ENCODE measurements around the gene RTN4RL1.
A peak's percentile ranks its signal among the peaks of the same experiment; 100 is the strongest.

The RTN4RL1 gene

DNA sequence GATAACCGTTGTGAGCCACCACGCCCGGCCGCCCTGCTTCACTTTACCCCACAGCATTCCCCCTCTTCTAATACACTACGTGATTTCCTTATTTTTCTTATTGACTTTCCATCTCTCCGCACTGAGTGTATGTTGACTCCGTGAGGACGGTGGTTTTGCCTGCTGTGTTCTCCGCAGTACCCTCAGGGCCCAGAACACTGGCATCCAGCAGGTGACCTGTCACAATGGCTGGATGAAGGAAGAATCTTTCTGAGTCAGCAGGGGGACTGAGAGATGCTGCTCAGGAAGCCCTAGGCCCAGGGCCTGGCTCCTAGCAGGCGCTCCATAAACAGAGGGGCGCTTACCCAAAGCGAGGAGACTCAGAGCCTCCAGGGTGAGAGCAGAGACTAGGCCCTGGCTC is 79.5 kb downstream of the RTN4RL1 start:
- no peak for DNase-seq

DNA sequence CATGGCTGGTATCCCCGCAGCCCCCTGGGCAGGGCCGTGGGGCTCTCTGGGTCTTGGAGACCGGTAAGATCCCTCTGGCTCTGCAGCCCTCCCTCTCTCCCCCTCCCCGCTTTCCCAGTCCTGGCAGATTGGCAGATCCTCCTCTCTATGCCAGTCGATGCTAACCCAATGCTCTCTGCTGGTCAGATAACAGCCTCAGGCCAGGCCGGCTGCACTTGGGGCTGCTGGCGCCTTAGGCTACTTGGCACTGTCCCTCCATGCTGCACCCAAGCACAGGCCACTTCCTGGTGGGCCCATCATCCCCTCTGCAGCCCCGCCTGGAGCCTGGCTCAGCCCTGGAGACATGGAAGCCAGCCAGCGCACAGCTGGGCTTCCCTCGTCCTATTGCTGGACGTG is 81.7 kb downstream of the RTN4RL1 start:
- no peak for DNase-seq

DNA sequence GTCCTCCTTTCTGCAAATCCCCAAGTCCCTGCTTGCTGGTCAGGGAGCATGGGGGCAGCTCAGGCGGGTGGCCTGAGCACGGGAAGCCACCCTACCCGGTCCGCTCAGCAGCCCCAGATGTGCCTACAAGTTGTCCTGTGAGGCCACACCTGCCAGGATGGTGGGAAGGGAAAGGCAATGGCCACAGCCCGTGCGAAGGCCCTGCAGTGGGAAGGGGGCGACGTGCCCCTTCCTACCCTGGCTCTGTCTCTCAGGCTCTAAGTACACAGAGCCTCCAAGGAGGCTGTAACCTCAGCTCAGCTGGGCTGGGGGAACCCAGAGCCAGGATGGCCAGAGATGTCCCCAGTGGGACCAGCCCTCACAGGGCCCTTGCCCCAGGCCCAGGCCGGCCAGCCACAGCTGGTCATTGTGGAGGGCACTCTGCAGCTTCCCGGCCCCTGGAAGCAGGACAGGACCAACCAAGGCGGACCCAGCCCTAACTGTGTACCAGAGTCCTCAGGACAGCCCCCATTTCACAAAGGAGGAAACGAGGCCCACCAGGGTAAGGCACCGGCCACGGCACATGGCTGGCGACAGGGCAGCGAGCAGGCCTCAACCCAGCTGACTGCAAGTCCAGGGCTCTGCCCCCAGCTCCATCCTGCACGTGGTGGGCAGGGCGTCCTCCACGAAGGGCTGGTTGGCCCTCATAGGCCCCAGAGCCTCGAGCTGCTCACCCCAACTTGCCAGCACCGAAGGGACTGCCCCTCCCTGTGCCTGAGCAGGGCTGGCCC is 82.3 kb downstream of the RTN4RL1 start:
- DNase-seq, result no peak

DNA sequence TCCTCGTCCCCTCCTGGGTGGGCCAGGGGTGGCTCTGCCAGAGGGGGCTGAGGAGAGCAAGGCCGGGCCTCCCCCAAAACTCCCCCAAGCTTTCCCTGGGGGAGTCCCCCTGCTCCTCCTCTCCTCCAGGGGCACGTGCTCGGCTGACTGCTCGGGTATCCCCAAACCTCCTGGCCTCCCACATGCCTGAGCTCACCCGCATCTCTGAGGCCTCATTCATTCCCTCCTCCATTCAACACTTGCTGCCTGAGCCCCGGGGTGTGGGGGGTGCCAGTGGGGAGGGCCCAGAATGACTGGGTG is 83.1 kb downstream of the RTN4RL1 start:
- no peak for DNase-seq

DNA sequence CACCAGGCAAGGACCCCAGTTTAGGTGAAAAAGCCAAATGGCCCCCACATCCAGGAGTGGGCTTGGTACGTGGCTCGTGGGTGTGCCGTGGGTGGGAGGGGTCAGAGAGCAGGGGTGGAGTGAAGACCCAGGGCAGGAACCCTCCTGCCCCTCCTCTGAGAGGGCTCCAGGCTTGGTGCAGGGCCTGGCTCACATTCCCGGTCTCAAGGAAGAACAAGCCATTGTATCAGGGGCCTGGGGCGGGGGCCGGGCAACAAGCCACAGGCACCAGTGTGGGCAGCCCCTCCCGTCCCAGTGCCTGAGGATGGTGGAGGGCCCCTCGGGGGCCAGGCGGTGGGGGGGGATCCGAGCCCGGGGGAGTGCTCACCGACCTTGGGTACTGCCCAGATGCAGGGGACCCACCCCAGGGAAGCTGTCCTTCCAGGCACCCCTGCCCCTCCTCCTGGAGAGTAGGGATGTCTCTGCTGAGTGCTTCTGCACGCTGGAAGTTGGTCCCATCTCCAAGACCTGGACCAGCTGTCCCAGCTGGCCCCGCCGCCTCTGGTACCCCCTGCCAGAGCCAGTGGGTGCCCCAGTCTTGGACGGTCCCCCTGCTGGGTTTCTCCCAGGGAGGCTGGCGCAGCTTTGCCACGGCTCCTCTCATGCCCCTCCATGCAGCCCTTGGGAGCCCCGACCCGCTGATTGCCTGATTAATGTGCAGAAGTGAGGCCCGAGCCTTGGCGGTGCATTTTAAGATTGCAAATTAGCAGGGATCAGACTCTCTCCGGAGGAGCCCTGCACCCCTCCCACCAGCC is 83.7 kb downstream of the RTN4RL1 start:
- no peak for DNase-seq

DNA sequence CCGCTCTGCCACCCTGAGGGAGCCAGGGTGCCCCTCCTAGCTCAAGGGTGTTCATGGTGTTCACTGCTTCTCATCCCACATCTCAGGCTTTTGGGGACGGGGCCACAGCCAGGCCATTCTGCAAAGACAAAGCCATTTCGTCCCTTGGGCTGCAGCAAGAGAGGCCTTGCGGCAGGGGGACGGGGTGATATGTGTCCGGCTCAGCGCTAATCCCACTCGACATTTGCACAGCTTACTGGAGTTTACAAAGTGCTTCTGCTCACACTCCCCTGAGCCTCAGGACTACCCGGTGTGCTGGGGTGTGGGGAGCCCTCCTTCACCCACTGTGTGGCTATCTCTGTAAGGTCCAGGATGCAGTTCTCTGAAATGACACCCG is 84.3 kb downstream of the RTN4RL1 start:
- no peak for DNase-seq

DNA sequence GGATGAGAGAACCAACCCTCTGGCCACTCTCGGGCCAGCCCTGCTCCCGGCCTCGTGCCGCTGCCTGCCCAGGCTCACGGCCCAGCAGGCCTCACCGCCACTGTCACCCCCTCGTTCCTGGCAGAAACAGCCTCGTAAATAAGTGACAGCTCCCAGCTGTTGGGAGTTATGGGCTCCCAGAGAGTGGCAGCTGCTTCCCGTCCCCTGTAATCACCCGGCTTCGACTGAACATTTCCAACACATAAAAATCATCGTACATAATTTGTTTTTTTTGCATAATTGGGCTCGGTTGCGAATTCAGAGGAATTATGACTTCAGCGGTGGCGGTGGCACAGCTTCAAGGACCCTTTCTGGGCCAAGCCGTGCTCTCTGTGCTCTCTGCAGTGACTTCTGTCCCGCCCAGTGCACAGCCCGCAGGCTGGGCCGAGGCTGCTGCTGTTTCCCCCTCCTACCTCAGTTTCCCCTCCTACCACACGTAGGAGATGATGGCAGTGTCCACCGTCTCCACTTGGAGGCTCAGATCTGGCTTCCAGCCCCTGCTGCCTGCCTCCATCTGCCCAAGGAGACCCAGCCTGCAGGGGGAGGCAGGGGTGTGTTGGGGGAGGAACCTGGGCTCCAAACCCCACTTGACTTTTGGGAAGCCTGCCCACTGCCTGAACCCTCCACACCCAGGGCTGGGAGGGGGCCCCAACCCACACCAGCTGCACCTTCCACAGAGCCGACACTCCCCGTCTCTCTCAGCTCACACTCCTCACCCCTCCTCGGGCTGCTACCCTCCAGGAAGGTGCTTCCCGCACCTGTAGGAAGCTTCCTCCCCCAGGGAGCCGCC is 84.9 kb downstream of the RTN4RL1 start:
- no peak for DNase-seq

DNA sequence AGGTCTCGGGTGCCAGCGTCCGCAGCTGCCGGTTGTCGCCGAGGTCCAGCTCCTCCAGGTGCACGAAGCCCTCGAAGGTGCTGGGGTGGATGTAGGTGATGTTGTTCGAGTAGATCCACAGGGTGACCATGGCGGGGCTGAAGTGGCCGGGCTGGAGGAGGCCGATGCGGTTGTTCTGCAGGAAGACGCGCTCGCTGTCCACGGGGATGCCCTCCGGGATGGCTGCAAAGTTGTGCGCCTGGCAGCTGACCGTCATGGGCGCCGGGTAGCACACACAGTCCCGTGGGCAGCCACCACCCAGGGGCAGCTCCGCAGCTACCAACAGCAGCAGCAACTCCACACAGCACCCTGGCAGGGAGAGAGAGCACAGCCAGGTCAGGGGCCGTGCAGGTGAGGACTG is 87.7 kb downstream of the RTN4RL1 start:
- no peak for DNase-seq

DNA sequence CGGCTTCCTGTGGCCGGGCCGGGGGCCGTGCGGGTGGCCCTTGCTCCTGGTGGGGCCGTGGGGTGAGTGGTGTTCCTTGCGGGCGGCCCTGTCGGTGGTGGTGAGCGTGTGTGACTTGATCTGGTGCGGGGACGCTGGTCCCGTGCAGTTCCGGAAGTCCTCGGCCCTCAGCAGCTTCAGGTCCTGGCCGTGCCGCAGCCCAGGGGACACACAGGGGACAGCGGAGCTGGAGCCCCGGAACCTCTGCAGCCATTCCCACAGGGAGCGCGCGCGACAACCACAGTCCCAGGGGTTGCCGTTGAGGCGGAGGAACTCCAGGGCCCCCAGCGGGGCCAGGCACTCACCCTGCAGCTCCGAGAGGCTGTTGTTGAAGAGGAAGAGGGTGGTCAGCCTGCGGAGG is 88.4 kb downstream of the RTN4RL1 start:
- no peak for DNase-seq

DNA sequence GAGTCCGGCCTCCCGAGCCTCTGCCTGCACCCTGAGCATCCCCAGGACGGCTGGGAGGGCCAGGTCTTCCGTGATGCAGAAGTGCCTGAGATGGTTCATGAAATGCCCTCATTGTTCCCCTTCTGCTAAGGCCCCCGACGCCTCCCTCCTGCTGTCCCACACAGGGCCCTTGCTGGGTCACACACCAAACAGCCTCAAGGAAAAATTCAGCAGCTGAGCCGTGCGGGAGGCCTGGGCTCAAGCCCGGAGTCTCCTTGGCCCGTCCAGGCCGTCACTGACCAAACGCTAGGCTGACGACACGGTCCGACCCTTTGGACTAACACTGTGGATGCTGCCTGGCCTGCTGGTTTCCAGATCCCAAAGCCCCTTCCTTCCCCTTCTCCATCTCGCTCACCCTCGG is 90.2 kb downstream of the RTN4RL1 start:
- DNase-seq, result no peak

DNA sequence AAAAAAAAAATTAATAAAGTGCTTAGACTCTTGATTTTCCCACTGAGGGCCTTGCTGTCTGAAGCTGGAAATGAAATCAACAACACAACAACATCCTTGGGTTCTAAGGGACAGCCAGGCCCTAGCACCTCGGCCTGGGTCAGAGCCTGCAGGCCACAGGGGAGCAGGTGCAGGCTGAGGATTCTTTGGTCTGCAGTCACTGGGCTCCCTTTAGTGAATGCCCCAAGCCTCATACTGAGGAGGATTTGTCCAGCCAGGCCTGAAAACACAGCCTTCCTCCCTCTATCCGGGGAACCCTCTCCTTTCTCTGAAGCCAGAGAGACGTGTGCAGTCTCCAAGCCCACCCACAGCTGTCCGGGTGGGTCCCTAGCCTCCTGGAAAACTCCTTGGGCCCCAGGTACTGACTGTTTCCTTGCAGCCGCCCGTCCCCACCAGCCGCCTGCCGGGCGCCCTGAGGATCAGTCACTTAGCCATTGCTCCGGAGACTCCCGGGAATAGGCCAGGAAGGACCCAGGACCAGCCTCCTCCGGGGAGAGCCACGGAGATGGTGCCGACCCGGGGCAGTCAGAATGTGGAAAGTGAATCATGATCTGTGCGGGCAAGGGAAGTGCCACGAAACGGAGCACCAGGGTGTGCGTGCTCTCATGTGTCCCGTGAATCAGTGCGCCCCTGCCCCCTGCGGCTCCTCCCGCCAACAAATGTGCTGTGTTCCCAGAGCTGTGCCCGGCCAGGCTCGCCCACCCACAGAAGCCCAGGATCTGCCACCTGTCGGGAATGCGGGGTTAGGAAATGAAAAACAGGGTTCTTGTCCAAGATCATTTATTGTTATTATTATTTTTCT is 91.0 kb downstream of the RTN4RL1 start:
- DNase-seq, result no peak

DNA sequence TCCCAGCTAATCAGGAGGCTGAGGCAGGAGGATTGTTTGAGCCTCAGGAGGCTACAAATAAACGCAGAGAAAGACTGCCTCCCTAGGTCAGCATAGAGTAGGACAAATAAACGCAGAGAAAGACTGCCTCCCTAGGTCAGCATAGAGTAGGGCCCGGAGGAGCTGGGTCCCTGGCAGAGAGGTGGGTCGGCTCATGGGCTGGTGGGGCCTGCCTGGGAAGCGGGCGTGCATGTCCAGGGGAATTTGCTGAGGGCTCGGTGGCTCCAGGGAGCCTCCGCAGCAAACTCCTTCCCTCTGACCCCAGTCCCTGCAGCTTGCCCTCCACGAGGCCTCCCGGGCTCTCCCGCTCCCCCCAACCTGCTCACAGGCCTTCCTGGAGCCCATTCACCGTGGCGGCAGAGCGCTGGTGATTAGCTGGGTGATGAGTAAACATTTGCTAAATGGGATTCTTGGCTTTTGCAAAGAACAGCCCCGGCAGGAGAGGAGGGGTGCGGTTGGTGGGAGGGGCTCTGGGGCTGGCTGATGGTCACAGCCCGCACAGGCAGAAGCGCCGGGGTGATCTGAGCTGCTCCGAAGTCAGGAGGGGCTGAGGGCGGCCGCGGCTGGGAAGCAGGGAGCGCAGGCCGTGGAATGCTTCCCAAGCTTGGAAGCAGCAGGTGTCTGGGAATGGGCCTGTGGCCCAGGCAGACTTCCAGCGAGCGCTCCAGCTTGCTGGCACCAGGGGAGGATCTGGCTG is 93.1 kb downstream of the RTN4RL1 start:
- peak; percentile 76 for DNase-seq

DNA sequence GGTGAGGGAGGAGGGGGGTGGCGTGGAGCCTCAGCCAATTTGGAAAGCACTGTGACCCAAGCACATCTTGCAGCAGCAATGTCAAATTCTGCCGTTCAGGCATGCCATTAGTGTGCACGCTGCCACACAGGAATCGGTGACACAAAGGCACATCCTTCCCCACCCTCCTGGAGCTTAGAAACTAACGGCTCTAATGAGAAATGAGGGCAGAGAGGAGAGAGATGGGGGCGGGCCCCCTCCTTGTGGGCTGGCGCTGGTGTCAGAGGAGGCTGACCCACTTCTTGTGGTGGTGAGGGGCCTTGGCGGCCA is 94.8 kb downstream of the RTN4RL1 start:
- DNase-seq, result no peak

DNA sequence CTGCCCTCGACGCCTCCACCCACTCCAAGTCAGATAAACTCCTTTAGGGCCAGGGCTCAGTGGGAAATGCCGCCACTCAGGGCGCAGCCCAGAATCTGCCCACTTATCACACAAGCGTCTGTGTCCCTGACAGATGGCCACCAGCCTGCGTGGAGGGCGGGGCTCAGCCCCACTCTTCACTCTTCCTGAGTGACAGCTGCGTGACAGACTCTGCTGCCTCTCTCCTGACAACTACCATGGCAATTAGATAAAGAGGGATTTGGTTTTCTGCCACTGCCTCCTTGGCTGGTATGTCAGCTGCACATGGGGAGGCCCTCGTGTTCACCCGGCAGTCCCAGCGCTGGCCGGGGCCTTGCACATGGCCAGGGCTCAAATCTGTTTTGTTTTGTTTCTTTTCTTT is 96.2 kb downstream of the RTN4RL1 start:
- DNase-seq, result no peak

DNA sequence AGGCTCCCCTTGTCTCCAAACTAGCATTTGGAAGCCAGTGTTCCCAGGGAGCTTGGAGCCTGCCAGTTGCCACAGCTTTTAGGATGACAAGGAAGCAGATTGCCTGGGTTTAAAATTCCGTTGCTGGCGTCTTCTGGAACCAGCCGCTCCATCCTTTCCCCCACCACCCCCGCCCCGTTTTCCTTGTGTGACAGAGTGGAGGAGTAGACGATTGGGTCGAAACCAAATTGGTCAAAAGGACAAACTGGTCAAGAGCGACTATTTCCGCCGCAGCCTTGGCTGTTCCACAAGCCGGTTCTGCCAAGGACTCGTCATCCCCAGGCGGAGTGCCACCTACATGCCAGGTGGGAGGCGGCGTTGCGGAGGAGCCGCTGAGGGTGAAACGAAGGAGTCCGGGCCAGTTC is 104.2 kb downstream of the RTN4RL1 start:
- no peak for DNase-seq

DNA sequence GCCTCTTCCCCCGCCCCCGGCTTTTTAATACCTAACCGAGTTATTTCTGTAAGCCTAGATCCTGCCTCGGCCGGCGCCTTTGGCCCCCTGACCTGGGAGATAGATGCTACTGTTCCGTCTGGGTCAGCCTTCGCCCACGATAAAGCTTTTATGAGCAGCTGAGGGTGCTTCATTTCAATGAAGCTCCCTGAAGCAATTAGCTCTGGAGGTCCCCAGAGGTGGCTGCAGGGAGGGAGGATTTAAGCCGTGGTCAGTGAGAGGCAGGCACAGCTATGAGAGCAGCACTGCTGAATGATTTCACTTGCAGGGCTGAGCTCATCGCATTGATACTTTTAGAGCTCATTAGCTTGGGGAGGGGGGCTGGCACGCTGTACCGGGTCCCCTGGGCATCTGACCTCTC is 105.9 kb downstream of the RTN4RL1 start:
- DNase-seq, result no peak

DNA sequence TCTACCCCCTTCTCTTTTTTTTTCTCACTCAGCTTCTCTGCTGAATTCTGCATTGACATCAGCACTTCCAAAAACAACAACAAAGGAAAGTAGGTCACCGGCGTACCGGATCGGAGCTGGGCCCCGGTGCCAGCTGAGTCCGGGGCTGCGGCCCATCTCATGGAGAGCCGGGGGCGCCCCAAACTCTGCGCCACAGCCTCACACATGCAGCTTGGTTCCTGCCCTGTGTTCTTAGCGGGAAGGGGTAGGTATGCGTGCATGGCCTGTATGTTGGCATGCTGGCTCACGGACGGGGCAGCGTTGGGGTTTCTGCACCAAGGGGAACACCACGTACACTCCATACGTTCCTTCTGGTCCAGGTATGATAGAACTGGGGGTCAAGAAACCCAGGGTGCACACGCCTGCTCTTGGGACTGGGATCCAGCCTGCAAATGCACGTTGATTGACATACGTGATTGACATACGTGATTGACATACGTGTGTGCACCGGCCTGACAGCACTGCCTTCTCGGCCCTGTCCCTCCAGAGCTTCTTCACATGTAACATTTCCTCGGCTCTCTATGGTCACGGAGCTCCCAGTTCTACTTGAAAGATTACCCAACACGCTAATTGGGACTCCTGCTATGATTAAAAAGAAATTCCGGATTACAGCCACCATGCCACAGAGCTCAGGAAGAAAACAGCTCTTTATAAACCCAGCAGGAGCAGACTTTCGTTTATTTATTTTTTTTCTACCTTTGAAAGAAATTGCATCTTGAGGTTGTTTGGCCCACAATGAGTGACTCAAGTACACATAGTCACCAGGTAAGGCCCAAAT is 106.6 kb downstream of the RTN4RL1 start:
- DNase-seq, result no peak

DNA sequence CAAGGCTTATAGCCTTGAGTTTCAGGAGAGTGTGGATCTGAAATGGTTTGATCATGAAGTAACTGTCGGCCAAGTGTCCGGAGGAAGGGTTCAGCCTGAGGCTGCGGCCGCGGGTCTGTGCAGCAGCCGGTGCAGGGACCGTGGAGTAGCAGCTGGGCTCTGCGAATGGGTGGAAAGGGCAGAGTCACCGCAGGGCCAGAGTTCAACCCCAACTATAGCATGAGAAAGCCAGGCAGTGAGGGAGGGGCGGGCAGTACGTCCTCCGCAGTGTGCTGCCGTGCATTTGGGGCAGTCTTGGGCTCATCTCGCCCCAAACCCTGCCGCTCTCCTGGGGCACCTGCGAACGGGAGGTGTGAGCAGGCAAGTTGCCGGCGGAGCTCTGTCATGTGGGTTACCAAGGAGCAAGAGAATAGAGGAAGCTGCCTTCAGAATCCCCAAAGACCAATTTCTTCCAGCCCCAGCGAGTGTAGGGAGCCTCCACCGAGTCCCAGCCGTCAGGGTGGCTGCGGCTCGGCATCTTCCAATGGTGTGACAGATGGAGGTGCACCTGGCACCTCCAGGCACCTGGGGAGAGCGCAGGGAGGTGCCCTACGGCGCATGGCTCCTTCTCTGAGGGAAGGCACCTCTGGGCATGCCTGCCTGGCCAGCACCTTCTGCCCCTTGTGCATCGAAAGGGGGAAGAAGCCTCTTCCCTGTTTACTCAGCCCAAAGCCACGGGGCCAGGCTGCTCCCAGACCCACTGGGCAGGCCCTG is 108.0 kb downstream of the RTN4RL1 start:
- DNase-seq, result no peak

DNA sequence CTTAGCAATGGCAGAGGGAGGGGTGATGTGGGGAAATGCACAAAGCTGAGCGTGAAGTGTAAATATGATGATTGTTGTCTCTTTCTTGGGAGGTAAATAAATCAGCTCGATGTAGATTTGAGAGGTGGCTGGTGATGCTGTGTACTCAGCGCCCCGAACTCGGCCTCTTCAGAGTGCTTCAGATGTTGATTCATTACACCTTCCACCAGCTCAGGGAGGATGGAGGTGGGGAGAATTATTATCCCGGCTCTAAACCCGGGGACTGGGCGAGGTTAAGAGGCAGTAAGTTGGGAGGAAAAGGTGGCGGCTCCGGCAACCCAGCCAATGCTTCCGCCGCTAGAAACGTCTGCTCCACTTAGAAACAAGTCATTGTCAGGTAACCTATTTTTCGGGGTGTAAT is 108.8 kb downstream of the RTN4RL1 start:
- DNase-seq, result peak; percentile 29

DNA sequence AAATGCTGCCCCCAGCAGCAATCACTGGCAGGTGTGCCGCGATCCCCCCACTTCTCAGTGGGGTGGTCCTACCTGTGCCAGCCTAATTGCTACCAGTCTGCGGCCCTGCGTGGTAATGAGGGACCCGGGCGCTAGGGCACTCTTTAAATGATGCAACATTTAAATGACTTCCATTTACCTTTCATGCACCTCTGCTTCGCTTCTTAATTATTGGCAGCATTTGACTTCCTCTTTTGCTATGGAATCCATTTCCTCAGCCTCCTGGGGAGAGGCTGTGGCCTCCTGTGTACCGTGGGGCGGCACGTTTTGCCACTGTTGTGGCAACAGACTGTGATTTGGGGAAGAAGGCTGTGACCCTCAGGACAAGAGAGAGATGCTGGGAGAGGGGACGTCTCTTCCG is 109.2 kb downstream of the RTN4RL1 start:
- DNase-seq, result no peak

DNA sequence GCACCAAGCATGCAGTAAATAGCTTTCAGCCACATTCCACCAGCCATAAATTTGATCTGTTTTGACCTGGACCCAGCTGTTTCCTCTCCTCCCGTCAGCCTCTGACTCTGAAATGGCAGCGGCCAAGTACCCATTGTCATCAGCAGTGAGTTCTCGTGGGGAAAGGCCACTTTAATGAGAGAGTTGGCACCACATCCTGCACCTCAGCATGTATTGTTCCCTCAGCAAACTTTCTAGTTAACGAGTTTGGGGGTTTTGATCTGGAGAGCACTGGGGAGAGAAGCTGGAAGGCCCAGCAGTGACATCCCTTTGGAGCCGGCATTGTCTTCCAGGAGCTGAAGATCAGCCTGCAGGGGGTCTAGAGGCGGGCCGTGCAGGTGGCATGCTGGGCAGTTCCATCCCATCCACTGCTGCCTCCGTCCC is 110.5 kb downstream of the RTN4RL1 start:
- no peak for DNase-seq

All from NCI-H1092 treated with DMSO at 0.1 percent for 48 hours (cell line).